CD4-positive, alpha-beta T cell treated with Interleukin-1 beta for 1 hour (primary cell): ENCODE data around the gene NR1D1.

Experiments
- DNase-seq, 2 donors: peaks; one replicate each; pipeline ENCODE4 v3.0.0-alpha.2; 2020 to 2022

Gene NR1D1

GRCh38 chr17:40111221-40112128 lies 11.1 kb upstream of the NR1D1 start:
- peak; percentile 78 to 80 for DNase-seq

- DNase-seq = no peak
These were observed 9.8 kb upstream of the NR1D1 start for GRCh38 chr17:40110026-40110845.

- DNase-seq = no peak
These were observed 8.8 kb upstream of the NR1D1 start for GRCh38 chr17:40108970-40109824.

- DNase-seq = peak in 1 of 2 donors; percentile 42
These were observed 7.3 kb upstream of the NR1D1 start for GRCh38 chr17:40107522-40108174.

- no peak for DNase-seq
These were observed 6.6 kb upstream of the NR1D1 start for GRCh38 chr17:40106760-40107521.

DNA sequence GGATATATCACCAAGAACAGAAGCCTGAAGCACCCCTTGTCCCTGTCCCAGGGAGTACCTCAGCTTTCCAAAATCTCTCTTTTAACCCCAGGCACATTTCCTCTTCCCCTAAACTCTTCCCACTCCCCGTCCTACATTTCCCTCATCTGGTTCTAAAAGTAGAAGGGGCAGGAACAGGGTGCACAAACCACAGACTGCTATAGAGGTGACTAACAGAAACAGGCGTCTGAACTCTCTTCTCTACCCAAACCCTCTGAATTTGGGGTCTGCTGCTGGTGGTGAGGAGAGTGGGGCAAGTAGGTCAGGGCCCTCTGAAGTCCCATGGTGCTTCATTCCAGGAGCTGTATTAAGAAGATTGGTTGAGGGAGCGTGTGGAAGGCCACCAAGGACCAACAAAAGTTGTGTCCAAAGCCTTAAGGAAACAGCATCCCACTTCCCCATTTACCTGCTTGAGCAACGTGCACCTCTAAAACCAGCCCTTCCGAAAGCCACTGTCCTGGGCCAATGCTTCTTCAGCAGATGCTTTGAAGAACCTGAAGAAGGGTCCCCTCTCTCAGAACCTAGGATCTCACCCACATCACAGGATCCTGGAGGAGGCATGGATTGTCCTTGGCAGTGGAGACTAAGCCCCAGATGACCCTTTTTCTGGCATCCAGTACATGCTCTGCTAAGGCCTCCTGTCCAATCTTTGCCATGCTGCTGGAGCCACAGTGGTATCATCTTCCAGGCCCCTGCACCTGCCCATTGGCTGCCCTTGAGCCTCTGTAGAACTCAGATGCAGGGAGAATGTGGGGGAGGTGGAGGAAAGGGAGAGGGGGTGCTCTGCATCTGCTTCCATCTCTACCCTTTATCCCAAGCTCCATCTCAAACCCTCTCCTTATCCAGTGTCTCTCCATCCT lies 5.7 kb upstream of the NR1D1 start:
- DNase-seq = no peak

GRCh38 chr17:40104594-40105486 lies 4.5 kb upstream of the NR1D1 start:
- DNase-seq = no peak

GRCh38 chr17:40103688-40104087 lies 3.3 kb upstream of the NR1D1 start:
- no peak for DNase-seq

GRCh38 chr17:40103071-40103661 lies 2.8 kb upstream of the NR1D1 start:
- DNase-seq = no peak

DNA sequence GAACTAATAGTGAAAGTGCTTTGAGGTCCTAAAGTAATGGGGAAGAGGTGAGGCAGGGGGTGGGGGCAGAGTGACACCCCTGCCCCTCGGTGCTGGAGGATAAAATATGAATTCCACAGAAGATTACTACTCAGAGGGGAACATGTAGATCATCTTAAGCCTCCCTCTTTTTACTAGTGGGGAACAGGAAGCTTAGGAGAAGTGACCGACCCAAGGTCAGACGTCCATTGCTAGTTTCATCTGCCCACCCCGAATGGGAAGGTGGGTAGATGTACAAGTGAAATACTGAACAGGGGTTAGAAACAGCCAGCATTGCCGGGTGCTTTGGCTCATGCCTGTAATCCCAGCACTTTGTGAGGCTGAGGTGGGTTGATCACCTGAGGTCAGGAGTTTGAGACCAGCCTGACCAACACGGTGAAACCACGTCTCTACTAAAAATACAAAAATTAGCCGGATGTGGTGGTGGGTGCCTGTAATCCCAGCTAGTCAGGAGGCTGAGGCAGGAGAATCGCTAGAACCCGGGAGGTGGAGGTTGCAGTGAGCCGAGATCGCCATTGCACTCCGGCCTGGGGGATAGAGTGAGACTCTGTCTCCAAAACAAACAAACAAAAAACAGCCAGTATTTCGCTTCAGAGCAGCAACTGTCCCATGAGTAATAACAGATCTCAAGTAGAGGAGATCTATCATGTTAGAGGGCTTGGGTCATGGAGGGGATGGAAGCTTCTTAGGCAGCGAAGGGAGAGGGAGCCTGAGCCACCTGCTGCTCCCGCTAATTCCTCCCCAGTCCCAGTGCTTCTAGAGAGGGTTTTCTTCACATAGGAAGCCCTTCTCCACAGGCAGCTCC lies 1.2 kb upstream of the NR1D1 start:
- no peak for DNase-seq

GRCh38 chr17:40100669-40101366 lies 429 bp upstream of the NR1D1 start:
- peak; percentile 93 to 94 for DNase-seq

GRCh38 chr17:40099619-40100418 lies 570 bp downstream of the NR1D1 start:
- peak in 1 of 2 donors; percentile 57 for DNase-seq

DNA sequence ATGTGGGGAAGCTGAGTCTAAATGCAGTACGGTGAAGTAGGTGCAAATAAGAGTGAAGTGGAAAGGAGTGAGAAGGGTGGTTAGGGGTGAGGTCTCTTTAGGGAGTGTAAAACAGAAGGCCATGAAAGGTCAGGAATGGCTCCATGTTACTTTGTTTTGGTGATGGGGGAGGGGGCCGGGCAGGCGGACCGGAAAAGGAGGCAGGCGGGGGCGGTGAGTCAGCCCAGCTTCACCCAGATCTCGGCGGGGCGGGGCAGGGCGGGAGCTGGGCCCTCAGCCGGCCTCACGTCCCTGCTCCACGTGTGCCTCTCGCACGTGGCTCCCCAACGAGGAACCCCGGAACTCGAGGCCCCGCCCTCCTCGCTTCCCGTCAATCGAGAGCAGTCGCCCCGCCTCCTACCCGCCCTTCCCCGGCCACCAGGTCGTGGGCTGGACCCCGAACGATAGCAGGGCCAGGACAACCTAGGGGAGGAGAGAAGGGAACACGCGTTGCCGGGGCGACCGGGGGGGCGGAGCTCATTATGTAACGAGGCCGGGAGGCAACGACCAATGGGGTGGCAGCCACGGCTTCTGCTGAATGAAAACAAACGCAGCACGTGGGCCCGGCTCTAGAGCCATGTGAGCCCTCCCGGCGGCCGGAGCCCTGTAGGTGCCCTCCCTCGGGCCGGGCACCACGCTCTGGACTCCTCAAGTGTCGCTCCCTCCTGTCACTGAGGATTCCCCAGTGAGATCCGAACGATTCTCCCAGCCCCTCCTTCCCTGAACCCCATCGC lies 1.4 kb downstream of the NR1D1 start:
- DNase-seq = peak; percentile 99 to 100

GRCh38 chr17:40097931-40098845 lies 2.2 kb downstream of the NR1D1 start:
- DNase-seq = peak in 1 of 2 donors; percentile 58
